GM18909 (cell line): ENCODE measurements around the gene PRKG2.

Experiments used
- ATAC-seq: cut with Tn5 transposase; IDR thresholded peaks from one replicate; pipeline ENCODE4 v1.9.1; 2021; ENCODE audit warnings: mild to moderate bottlenecking; ENCODE audit not compliant: unreplicated experiment, poor library complexity

PRKG2 gene

GRCh38 chr4:81049907-81050306, 165.1 kb downstream of the PRKG2 start:
- no peak for ATAC-seq

GRCh38 chr4:81049330-81049729, 165.7 kb downstream of the PRKG2 start:
- no peak for ATAC-seq

GRCh38 chr4:81042578-81043365, 172.2 kb downstream of the PRKG2 start:
- ATAC-seq = no peak

GRCh38 chr4:81040012-81040659, 174.9 kb downstream of the PRKG2 start:
- ATAC-seq = peak; percentile 56

GRCh38 chr4:81039351-81039972, 175.6 kb downstream of the PRKG2 start:
- ATAC-seq = no peak

GRCh38 chr4:81038636-81039350, 176.2 kb downstream of the PRKG2 start:
- no peak for ATAC-seq
